HAP-1 (cell line): ENCODE results near the gene UGT1A10.
"Not testable (repeated sequence)": the region's sequence is repeated elsewhere in the genome, so short reads cannot be mapped to it uniquely, and the experiment has no call there.

Experiments
- DNase-seq, 2 experiments: peaks; one replicate each; pipeline ENCODE4 v3.0.0-alpha.2; 2016 to 2020; ENCODE audit warnings: low spot score in 2 of 2
- H3K27me3 ChIP-seq: fragments of 250-450 bp; sonication (Bioruptor Pico); 2 replicates; pipeline ENCODE4 v1.5.1; 2020; ENCODE audit warnings: low read depth, mild to moderate bottlenecking, moderate library complexity
- H3K36me3 ChIP-seq: fragments of 250-450 bp; sonication (Bioruptor Pico); replicated peaks from 2 replicates; pipeline ENCODE4 v1.5.1; 2020; ENCODE audit warnings: mild to moderate bottlenecking
- H3K4me1 ChIP-seq: fragments of 250-450 bp; sonication (Bioruptor Pico); 2 replicates; pipeline ENCODE4 v1.5.1; 2020; ENCODE audit warnings: mild to moderate bottlenecking
- H3K4me3 ChIP-seq: fragments of 250-450 bp; sonication (Bioruptor Pico); 2 replicates; pipeline ENCODE4 v1.5.1; 2020; ENCODE audit warnings: mild to moderate bottlenecking, moderate library complexity
- H3K9me3 ChIP-seq: fragments of 250-450 bp; sonication (Bioruptor Pico); 2 replicates; pipeline ENCODE4 v1.5.1; 2020; ENCODE audit warnings: mild to moderate bottlenecking, moderate library complexity
- in situ Hi-C: fragments of 300-500 bp; cut with MboI; formaldehyde crosslinking; loops from 3 replicates; pipeline ENCODE4 v1.14.3; 2020; ENCODE audit warnings: low sequenced_read_pairs, inconsistent platforms, mixed read lengths

The UGT1A10 gene

GRCh38 chr2:233636306-233636705 lies at the start of gene UGT1A10:
UGT1A10 (plus strand) TSS chr2:233636448; CDS start chr2:233636523, 75 bp downstream.
- H3K9me3 ChIP-seq, H3K4me3 ChIP-seq, DNase-seq, in situ Hi-C loops, H3K27me3 ChIP-seq, H3K36me3 ChIP-seq, H3K4me1 ChIP-seq: not testable (repeated sequence)

GRCh38 chr2:233588400-233588799 lies 47.8 kb upstream of the UGT1A10 start:
- in situ Hi-C loops, result no loop called here
- no peak for DNase-seq
- no peaks in the 10 kb centered on the region for H3K27me3 ChIP-seq
- H3K36me3 ChIP-seq, result no peaks in the 10 kb centered on the region
- no peaks in the 10 kb centered on the region for H3K4me1 ChIP-seq
- peaks cover 2% of the 10 kb centered on the region; the same call in 1 of the 2 replicates for H3K9me3 ChIP-seq
- H3K4me3 ChIP-seq, result no peak overlapping the region

DNA sequence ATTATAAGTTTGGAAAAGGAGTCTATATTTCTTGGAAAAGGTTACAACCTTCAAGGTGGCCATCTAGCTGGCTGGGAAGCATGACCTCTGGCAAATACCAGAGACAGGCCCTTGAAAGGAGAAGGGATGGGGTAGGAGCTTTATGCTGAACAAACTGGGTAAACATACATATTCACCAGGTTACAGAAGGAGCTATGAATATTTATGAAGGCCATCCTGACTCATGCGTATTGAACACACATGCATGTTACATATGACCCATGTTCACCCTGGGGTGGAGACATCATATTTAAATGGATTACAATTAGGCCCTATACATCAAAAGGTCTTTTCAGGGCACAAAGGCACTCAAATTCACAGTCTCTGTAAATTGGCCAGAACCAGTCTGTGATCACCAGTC lies 43.5 kb upstream of the UGT1A10 start:
- DNase-seq, H3K27me3 ChIP-seq, H3K4me1 ChIP-seq, in situ Hi-C loops, H3K4me3 ChIP-seq, H3K36me3 ChIP-seq: not testable (repeated sequence)
- H3K9me3 ChIP-seq, result peaks cover 13% of the 10 kb centered on the region

DNA sequence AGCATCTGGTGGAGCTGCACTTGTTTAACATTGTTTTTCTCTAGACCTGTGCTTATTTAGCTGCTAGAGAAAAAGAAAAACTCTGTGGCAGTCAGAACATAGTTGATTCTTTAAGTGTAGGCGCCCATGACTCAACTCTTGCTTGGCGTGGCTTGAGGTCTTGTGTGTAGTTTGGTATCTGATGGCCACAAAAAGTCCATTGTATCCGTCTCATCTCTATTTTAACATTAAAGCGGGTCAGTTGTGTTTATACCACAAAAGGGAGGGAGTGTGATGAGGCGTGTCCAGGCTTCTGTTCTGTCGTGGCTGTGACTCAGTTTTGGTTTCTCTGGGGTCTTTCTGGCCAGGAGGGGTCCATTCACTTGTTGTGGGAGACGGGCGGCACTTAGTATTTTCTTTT lies 43.0 kb upstream of the UGT1A10 start:
- Histone ChIP-seq H3K4me1 (peaks cover 4% of the 10 kb centered on the region; the same call in 1 of the 2 replicates), H3K4me3 (no peak overlapping the region), H3K36me3 (no peaks in the 10 kb centered on the region), H3K9me3 (peaks cover 13% of the 10 kb centered on the region), H3K27me3 (no peaks in the 10 kb centered on the region)
- in situ Hi-C loops, result no loop called here
- no peak for DNase-seq

DNA sequence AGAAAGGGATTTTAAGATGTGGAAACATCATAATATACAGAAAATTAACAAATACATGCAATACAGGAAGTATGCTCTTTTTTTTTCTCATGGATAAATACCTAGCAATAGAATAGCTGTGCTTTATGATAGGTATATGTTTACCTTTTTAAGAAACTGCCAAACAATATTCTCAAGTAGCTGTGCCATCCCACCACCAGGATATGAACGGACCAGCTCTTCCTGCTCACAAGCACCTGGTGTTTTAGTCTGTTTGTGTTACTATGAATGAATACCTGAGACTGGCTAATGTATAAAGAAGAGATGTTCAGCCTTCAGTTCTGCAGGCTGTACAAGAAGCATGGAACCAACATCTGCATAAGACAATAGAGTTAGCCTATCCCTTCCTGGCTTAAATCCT lies 38.7 kb upstream of the UGT1A10 start:
- DNase-seq, result no peak
- Histone ChIP-seq H3K4me1 (peaks cover 4% of the 10 kb centered on the region; the same call in 1 of the 2 replicates), H3K36me3 (no peaks in the 10 kb centered on the region), H3K9me3 (peaks cover 13% of the 10 kb centered on the region), H3K27me3 (no peaks in the 10 kb centered on the region), H3K4me3 (no peak overlapping the region)
- in situ Hi-C loops, result no loop called here

- DNase-seq, result no peak
- in situ Hi-C loops, result no loop called here
- no peaks in the 10 kb centered on the region for H3K36me3 ChIP-seq
- H3K9me3 ChIP-seq, result peaks cover 13% of the 10 kb centered on the region
- H3K4me3 ChIP-seq, result no peak overlapping the region
- no peaks in the 10 kb centered on the region for H3K27me3 ChIP-seq
- H3K4me1 ChIP-seq, result peaks cover 4% of the 10 kb centered on the region; the same call in 1 of the 2 replicates
Measured at GRCh38 chr2:233598952-233599351, 37.3 kb upstream of the UGT1A10 start.

GRCh38 chr2:233600386-233600785 lies 35.9 kb upstream of the UGT1A10 start:
- in situ Hi-C loops, result no loop called here
- H3K4me3 ChIP-seq, result no peak overlapping the region

GRCh38 chr2:233602076-233602475 lies 34.2 kb upstream of the UGT1A10 start:
- Histone ChIP-seq H3K36me3 (no peaks in the 10 kb centered on the region), H3K4me3 (no peak overlapping the region), H3K27me3 (no peaks in the 10 kb centered on the region), H3K4me1 (no peaks in the 10 kb centered on the region), H3K9me3 (peaks cover 1% of the 10 kb centered on the region)
- in situ Hi-C loops, result no loop called here
- DNase-seq, result no peak

More at GRCh38 chr2:233600386-233600785, 35.9 kb upstream of the UGT1A10 start:
- Histone ChIP-seq H3K27me3 (no peaks in the 10 kb centered on the region), H3K9me3 (peaks cover 13% of the 10 kb centered on the region), H3K4me1 (peaks cover 4% of the 10 kb centered on the region; the same call in 1 of the 2 replicates), H3K36me3 (no peaks in the 10 kb centered on the region)
- no peak for DNase-seq

- Histone ChIP-seq H3K36me3 (no peaks in the 10 kb centered on the region), H3K9me3 (no peaks in the 10 kb centered on the region)
- in situ Hi-C loops, result no loop called here
Measured at GRCh38 chr2:233603520-233603919, 32.7 kb upstream of the UGT1A10 start.

DNA sequence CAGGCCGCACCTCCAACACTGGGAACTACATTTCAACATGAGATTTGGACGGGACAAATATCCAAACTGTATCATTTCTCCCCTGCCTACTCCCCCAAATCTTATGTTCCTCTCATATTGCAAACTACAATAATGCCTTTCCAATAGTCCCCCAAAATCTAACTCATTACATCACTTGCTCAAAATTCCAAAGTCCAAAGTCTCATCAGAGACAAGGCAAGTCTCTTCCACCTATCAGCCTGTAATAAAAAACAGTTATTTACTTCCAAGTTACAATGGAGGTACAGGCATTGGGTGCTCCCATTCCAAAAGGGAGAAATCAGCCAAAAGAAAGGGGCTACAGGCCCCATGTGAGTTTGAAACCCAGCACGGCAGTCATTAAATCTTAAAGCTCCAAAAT lies 31.4 kb upstream of the UGT1A10 start:
- Histone ChIP-seq H3K27me3 (no peaks in the 10 kb centered on the region), H3K4me3 (no peak overlapping the region), H3K9me3 (no peaks in the 10 kb centered on the region), H3K36me3 (no peaks in the 10 kb centered on the region), H3K4me1 (no peaks in the 10 kb centered on the region)
- in situ Hi-C loops, result no loop called here
- DNase-seq, result no peak

More at GRCh38 chr2:233603520-233603919, 32.7 kb upstream of the UGT1A10 start:
- Histone ChIP-seq H3K4me1 (no peaks in the 10 kb centered on the region), H3K4me3 (no peak overlapping the region), H3K27me3 (no peaks in the 10 kb centered on the region)
- no peak for DNase-seq

DNA sequence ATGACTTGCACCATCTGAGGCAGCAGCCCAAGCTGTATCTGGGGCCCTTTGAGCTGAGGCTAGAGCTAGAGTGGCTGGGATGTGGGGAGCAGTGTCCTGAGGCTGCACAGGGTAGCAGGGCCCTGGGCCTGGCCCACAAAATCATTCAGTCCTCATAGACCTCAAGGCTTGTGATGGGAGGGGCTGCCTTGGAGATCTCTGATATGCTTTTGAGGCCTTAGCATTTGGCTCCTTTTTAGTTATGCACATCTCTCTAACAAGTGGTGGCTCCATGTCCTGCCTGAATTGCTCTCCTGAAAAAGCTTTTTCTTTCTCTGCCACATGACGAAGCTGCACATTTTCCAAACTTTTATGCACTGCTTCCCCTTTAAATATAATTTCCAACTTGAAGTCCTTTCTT lies 30.6 kb upstream of the UGT1A10 start:
- H3K27me3 ChIP-seq, result no peaks in the 10 kb centered on the region
- H3K9me3 ChIP-seq, result no peaks in the 10 kb centered on the region
- DNase-seq, result no peak
- no peaks in the 10 kb centered on the region for H3K36me3 ChIP-seq
- no peaks in the 10 kb centered on the region for H3K4me1 ChIP-seq
- H3K4me3 ChIP-seq, result no peak overlapping the region
- in situ Hi-C loops, result no loop called here

- Histone ChIP-seq H3K9me3 (peaks cover 5% of the 10 kb centered on the region; the same call in 1 of the 2 replicates), H3K4me3 (no peak overlapping the region), H3K4me1 (no peaks in the 10 kb centered on the region), H3K36me3 (no peaks in the 10 kb centered on the region), H3K27me3 (no peaks in the 10 kb centered on the region)
- DNase-seq, result no peak
- in situ Hi-C loops, result no loop called here
Measured at GRCh38 chr2:233611284-233611683, 25.0 kb upstream of the UGT1A10 start.

GRCh38 chr2:233617476-233617875 lies 18.8 kb upstream of the UGT1A10 start, which contains the start of gene UGT1A8:
UGT1A8 (plus strand) TSS chr2:233617633; CDS start chr2:233617708, 75 bp downstream.
- DNase-seq, H3K9me3 ChIP-seq, H3K4me3 ChIP-seq, H3K27me3 ChIP-seq, H3K4me1 ChIP-seq, H3K36me3 ChIP-seq, in situ Hi-C loops: not testable (repeated sequence)

- Histone ChIP-seq H3K9me3 (no peaks in the 10 kb centered on the region), H3K27me3 (no peaks in the 10 kb centered on the region), H3K36me3 (no peaks in the 10 kb centered on the region), H3K4me3 (no peak overlapping the region), H3K4me1 (no peaks in the 10 kb centered on the region)
- in situ Hi-C loops, result no loop called here
- DNase-seq, result no peak
Measured at GRCh38 chr2:233620204-233620603, 16.0 kb upstream of the UGT1A10 start.

GRCh38 chr2:233621863-233622262 lies 14.4 kb upstream of the UGT1A10 start:
- H3K9me3 ChIP-seq, in situ Hi-C loops, DNase-seq: not testable (repeated sequence)

More at GRCh38 chr2:233621863-233622262, 14.4 kb upstream of the UGT1A10 start:
- not testable (repeated sequence) for H3K27me3 ChIP-seq, H3K4me1 ChIP-seq, H3K36me3 ChIP-seq, H3K4me3 ChIP-seq
